Uterus (tissue), 4 donors: ENCODE data around the gene TMEM59. TPM values are rescaled to one million over a fixed set of nuclear protein-coding genes. Genes with fewer than 3 reads are reported as not detected.

ENCODE experiments used
- DNase-seq, 2 donors: peaks; one replicate each; pipeline ENCODE4 v3.0.0-alpha.2; 2019 to 2020
- H3K27ac ChIP-seq, 2 donors: fragments of 200-600 bp; sonication (generic); 1 replicate in 1 of 2; 2 replicates in 1 of 2; pipeline ENCODE4 v1.5.1; 2016 to 2018
- H3K27me3 ChIP-seq, 2 donors: fragments of 200-600 bp; sonication (generic); one replicate each; pipeline ENCODE4 v1.5.1; 2018 to 2019; ENCODE audit warnings: control low read depth in 1 of 2
- H3K36me3 ChIP-seq, 2 donors: fragments of 200-600 bp; sonication (generic); one replicate each; pipeline ENCODE4 v1.5.1; 2019; ENCODE audit warnings: control low read depth in 1 of 2
- H3K4me1 ChIP-seq, 2 donors: fragments of 200-600 bp; sonication (generic); one replicate each; pipeline ENCODE4 v1.5.1; 2018 to 2019; ENCODE audit warnings: control low read depth in 1 of 2
- H3K4me3 ChIP-seq, 2 donors: fragments of 200-600 bp; sonication (generic); 1 replicate in 1 of 2; 2 replicates in 1 of 2; pipeline ENCODE4 v1.5.1; 2018 to 2019; ENCODE audit warnings: mild to moderate bottlenecking in 1 of 2
- H3K9me3 ChIP-seq, 2 donors: fragments of 200-600 bp; sonication (generic); one replicate each; pipeline ENCODE4 v1.5.1; 2019; ENCODE audit warnings: control low read depth in 1 of 2
- POLR2A ChIP-seq, 2 donors: fragments of 450-650 bp; IDR thresholded peaks; one replicate each; pipeline ENCODE4 v1.6.1; 2016; ENCODE audit warnings: antibody characterized with exemption in 2 of 2, mild to moderate bottlenecking in 1 of 2, moderate library complexity in 1 of 2
- intact Hi-C: fragments of 100-400 bp; cut with DNase I; formaldehyde crosslinking; loops from one replicate; pipeline ENCODE4 v1.15.1; 2023; ENCODE audit warnings: low total_unique reads
- total RNA-seq, 4 donors: library from RNA; depleted of rRNA in 3 of 4; stranded (reverse); fragments of >200 nt in 3 of 4; gene quantifications; one replicate each; pipeline versions ENCODE4 v1.1.0 to v1.2.4, GENCODE V29; 2014 to 2023
- TF ChIP-seq, protein P1 (sequence below), 4 experiments: fragments of 200-600 bp in 2 of 4; fragments of 450-650 bp in 2 of 4; sonication (generic) in 2 of 4; IDR thresholded peaks; one replicate each; pipeline ENCODE4 v1.5.1; 2016 to 2019; ENCODE audit warnings: antibody characterized with exemption in 4 of 4, mild to moderate bottlenecking in 2 of 4, moderate library complexity in 1 of 4
- donor health status: DM: yes; HTN: yes; CAD: no.

TMEM59 gene
- total RNA-seq, 4 donors from 2014 or later, result 82.2 to 327 (median 301) TPM

DNA sequence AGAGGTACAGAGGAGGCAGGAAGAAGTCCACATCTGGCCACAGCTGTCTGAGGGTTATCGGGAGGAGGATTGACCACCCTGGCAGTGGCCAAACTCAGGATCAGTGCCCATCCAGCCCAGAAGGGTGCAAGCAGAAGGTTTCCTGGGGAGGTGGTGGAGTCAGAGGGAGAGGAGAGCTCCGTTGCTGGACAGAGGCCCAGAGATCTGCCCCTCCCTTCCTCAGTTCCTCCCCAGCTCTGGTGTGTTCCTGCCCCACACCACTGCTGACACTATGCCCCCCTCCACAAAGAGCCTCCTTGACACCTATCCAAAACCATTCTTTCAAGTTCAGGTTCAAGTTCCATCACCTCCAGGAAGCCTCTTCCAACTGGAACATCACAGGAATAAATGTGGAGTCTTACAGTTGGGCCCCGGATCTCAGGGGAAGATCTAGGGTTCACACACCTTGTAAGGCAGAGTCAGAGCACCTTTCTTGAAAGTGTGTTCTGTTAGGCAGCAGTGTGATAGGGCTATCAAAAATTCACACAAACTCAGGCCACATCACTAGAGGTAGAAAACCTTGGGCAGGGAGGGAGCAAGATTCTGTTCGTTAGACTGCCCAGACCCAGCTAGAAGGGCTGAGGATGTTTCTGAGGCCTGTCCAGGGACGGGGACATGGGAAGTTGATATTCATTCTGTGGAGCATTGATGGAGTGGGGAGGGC, 42.4 kb downstream of the TMEM59 start:
- intact Hi-C loops, result no loop called here
- no peaks in the 10 kb centered on the region for H3K27me3 ChIP-seq
- H3K4me1 ChIP-seq, result no peaks in the 10 kb centered on the region
- DNase-seq, result no peak
- no peak overlapping the region for H3K4me3 ChIP-seq
- TF ChIP-seq, protein P1, sequence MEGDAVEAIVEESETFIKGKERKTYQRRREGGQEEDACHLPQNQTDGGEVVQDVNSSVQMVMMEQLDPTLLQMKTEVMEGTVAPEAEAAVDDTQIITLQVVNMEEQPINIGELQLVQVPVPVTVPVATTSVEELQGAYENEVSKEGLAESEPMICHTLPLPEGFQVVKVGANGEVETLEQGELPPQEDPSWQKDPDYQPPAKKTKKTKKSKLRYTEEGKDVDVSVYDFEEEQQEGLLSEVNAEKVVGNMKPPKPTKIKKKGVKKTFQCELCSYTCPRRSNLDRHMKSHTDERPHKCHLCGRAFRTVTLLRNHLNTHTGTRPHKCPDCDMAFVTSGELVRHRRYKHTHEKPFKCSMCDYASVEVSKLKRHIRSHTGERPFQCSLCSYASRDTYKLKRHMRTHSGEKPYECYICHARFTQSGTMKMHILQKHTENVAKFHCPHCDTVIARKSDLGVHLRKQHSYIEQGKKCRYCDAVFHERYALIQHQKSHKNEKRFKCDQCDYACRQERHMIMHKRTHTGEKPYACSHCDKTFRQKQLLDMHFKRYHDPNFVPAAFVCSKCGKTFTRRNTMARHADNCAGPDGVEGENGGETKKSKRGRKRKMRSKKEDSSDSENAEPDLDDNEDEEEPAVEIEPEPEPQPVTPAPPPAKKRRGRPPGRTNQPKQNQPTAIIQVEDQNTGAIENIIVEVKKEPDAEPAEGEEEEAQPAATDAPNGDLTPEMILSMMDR (IDR thresholded peaks at IDR 0.05), result no peak
- no peak for TF ChIP-seq POLR2A (IDR thresholded peaks at IDR 0.05)
- H3K27ac ChIP-seq, result no peak overlapping the region
- H3K36me3 ChIP-seq, result no peaks in the 10 kb centered on the region
- H3K9me3 ChIP-seq, result no peaks in the 10 kb centered on the region

DNA sequence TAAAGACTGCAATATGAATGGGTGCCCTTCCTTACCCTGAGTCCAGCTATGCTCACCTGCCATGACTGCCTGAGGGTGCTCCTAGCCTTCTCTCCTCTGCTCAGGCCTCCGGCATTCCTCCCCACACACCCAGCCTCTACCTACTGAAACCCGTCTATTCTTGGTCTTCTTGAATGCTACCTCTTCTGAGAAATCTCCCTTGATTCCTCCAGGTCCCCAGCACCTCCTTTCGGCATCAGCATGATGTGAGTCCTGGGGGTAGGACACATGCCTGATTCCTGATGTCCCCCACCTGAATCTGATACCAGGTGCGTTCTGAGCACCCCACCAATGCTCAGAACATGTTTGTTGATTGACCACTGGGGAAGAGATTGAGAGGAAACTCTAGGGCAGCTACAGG, 43.6 kb downstream of the TMEM59 start:
- Histone ChIP-seq H3K4me1 (no peaks in the 10 kb centered on the region), H3K4me3 (no peak overlapping the region), H3K9me3 (no peaks in the 10 kb centered on the region), H3K36me3 (no peaks in the 10 kb centered on the region), H3K27me3 (no peaks in the 10 kb centered on the region), H3K27ac (no peak overlapping the region)
- TF ChIP-seq, protein P1 (IDR thresholded peaks at IDR 0.05), result no peak
- TF ChIP-seq POLR2A (IDR thresholded peaks at IDR 0.05), result no peak
- intact Hi-C loops, result no loop called here
- DNase-seq, result no peak

DNA sequence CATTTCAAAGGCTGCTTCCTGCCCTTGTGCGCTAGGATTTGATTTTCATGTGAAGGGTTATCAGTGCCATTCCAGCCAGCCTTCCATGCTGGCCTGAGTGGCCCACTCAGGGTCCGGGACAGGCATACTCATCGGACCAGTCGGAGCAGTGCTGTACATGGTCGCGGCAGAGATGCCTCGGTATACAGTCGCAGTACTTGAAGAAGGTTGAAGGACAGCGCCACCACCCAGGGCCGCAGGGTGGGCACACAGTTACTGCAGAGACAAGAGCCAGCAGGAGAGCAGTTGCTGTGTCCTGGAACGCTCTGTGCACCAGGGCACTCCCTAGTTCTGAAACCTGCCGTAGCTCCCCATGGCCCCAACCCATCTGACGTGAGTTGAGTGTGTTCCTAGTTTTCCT, 44.1 kb downstream of the TMEM59 start:
- Histone ChIP-seq H3K27me3 (no peaks in the 10 kb centered on the region), H3K36me3 (no peaks in the 10 kb centered on the region), H3K4me1 (no peaks in the 10 kb centered on the region), H3K4me3 (no peak overlapping the region), H3K27ac (no peak overlapping the region), H3K9me3 (no peaks in the 10 kb centered on the region)
- intact Hi-C loops, result no loop called here
- TF ChIP-seq, protein P1 (IDR thresholded peaks at IDR 0.05), result no peak
- TF ChIP-seq POLR2A (IDR thresholded peaks at IDR 0.05), result no peak
- no peak for DNase-seq

DNA sequence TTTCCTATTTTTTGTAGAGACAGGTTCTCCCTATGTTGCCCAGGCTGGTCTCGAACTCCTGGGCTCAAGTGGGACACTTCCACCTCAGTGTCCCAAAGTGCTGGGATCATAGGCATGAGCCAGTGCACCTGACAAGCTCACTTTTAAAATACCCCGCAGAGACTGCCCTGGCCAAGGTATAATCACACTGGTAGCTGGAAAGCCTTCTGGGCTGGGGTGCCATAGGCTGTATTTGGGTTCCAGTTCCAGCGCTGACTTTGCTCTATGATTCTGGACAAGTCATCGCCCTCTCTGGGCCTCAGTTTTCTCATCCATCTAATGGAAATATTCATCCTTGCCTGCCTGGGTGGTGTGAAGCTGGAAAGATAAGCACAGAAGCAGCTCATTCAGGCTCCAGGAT, 45.4 kb downstream of the TMEM59 start:
- TF ChIP-seq POLR2A (IDR thresholded peaks at IDR 0.05), result no peak
- TF ChIP-seq, protein P1 (IDR thresholded peaks at IDR 0.05), result no peak
- intact Hi-C loops, result no loop called here
- no peak for DNase-seq
- Histone ChIP-seq H3K27me3 (no peaks in the 10 kb centered on the region), H3K36me3 (no peaks in the 10 kb centered on the region), H3K4me3 (no peak overlapping the region), H3K27ac (no peak overlapping the region), H3K9me3 (no peaks in the 10 kb centered on the region), H3K4me1 (no peaks in the 10 kb centered on the region)

DNA sequence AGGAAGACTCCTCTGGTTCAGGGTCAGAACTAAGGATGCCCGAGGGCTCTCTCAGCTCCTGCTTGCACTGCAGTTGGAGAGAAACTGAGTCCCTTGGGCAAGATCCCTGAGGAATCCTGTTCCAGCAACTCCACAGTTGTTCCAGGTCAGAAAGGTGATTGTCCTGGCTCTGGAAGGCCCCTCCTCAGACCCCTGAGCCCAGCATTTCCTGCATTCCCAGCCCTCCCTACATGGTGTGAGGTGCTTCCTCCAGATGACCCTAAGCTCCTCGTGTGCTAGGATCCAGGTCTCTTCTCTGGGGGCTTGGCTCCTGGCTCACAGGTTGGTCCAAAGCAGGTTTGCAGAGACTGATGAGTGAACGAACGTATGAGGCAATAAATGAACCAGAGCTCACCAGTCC, 46.5 kb downstream of the TMEM59 start:
- Histone ChIP-seq H3K27ac (no peak overlapping the region), H3K4me1 (no peaks in the 10 kb centered on the region), H3K4me3 (no peak overlapping the region), H3K9me3 (no peaks in the 10 kb centered on the region), H3K27me3 (no peaks in the 10 kb centered on the region), H3K36me3 (no peaks in the 10 kb centered on the region)
- DNase-seq, result no peak
- no peak for TF ChIP-seq POLR2A (IDR thresholded peaks at IDR 0.05)
- TF ChIP-seq, protein P1 (IDR thresholded peaks at IDR 0.05), result no peak
- intact Hi-C loops, result no loop called here
